Measurements from ENCODE around the gene MEOX1. TPM values are rescaled to one million over a fixed set of nuclear protein-coding genes. Genes with fewer than 3 reads are reported as not detected.
A peak's percentile ranks its signal among the peaks of the same experiment; 100 is the strongest.

MEOX1 gene
- total and polyA plus RNA-seq, 2 of the 4 experiments (the other 2 are of a cell fraction), result 0.48 to 0.72 TPM

- peak overlapping the region; percentile 47 for H2AFZ ChIP-seq (replicated peaks; ENCODE audit: low read length, poor library complexity)
- no peak overlapping the region for H3K23ac ChIP-seq (ENCODE audit: low read depth, low read length)
- no TSS peak for BruUV-seq (replicated peaks)
- H4K8ac ChIP-seq (ENCODE audit: low read depth in 2 of 2, low read length in 2 of 2), result no peak overlapping the region
- H3K4me2 ChIP-seq (ENCODE audit: low read depth, low read length), result no peak overlapping the region
- H2BK15ac ChIP-seq (ENCODE audit: low read depth, low read length), result no peak overlapping the region; the same call in 2 of the 3 replicates
- H3K9me3 ChIP-seq (ENCODE audit: control insufficient read depth, insufficient read depth, low read length), result no peaks in the 10 kb centered on the region
- ChIA-PET POLR2A (ENCODE audit: unreplicated experiment) (no interaction called here), CTCF (interaction anchor here (0.6 kb wide), 1 partner anchor 18 kb away, joined by 3 read pairs; no protein-coding TSS in a partner anchor)
- no peak overlapping the region for H4K5ac ChIP-seq (ENCODE audit: low read depth, low read length)
- no peaks in the 10 kb centered on the region for H3K36me3 ChIP-seq (ENCODE audit: control insufficient read depth, insufficient read depth, low read length)
- no peak overlapping the region for H3K27ac ChIP-seq (ENCODE audit: insufficient read depth, low read length)
- dilution Hi-C loops (cut with HindIII; ENCODE audit: low sequenced_read_pairs, unreplicated experiment) (no loop called here), in situ Hi-C loops (cut with MboI; ENCODE audit: low sequenced_read_pairs) (no loop called here), intact Hi-C loops (cut with micrococcal nuclease) (no loop called here)
- H3K18ac ChIP-seq (ENCODE audit: low read depth, low read length), result no peak overlapping the region
- H3K79me1 ChIP-seq (ENCODE audit: low read depth in 1 of 2, low read length in 2 of 2), result no peaks in the 10 kb centered on the region
- TF ChIP-seq FOS (IDR thresholded peaks at IDR 0.05; ENCODE audit: low read depth, low read length), result no peak
- TF ChIP-seq CTCF (conservative IDR thresholded peaks at IDR 0.05; ENCODE audit: low read depth, low read length), result no peak
- no peak for TF ChIP-seq RFX5 (IDR thresholded peaks at IDR 0.05; ENCODE audit: low read depth, low read length)
- no peak for TF ChIP-seq POLR2A (IDR thresholded peaks at IDR 0.05; ENCODE audit: low read depth, low read length)
- no peak for TF ChIP-seq NFE2L2 (IDR thresholded peaks at IDR 0.05; ENCODE audit: low read depth, low read length)
- TF ChIP-seq, protein P1, sequence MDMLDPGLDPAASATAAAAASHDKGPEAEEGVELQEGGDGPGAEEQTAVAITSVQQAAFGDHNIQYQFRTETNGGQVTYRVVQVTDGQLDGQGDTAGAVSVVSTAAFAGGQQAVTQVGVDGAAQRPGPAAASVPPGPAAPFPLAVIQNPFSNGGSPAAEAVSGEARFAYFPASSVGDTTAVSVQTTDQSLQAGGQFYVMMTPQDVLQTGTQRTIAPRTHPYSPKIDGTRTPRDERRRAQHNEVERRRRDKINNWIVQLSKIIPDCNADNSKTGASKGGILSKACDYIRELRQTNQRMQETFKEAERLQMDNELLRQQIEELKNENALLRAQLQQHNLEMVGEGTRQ (IDR thresholded peaks at IDR 0.05; ENCODE audit: low read depth, low read length), result no peak
- TF ChIP-seq MAZ (IDR thresholded peaks at IDR 0.05; ENCODE audit: borderline replicate concordance, low read depth, low read length), result no peak
- TF ChIP-seq MXI1 (IDR thresholded peaks at IDR 0.05; ENCODE audit: borderline replicate concordance, low read depth, low read length), result no peak
- no peak for TF ChIP-seq BHLHE40 (IDR thresholded peaks at IDR 0.05; ENCODE audit: low read depth, low read length)
- no peak for TF ChIP-seq RCOR1 (IDR thresholded peaks at IDR 0.05; ENCODE audit: insufficient replicate concordance, low read length)
- H2BK20ac ChIP-seq (ENCODE audit: low read depth, low read length), result no peak overlapping the region
- no peak overlapping the region for H2BK5ac ChIP-seq (ENCODE audit: low read depth, low read length, poor library complexity, severe bottlenecking)
- no peak overlapping the region for H2BK120ac ChIP-seq (ENCODE audit: low read depth, low read length)
- 0 out of 2 replicates have a peak, but pooled peaks cover 3% of the 10 kb centered on the region for H3K9me1 ChIP-seq (ENCODE audit: insufficient read depth, low read length)
- ATAC-seq (ENCODE audit: low read depth), result no peak
- no peak for DNase-seq
- no peak overlapping the region for H3K4ac ChIP-seq (ENCODE audit: low read depth, low read length)
- no peak overlapping the region for H2AK5ac ChIP-seq (ENCODE audit: low read depth, low read length)
- no peak overlapping the region for H4K91ac ChIP-seq (ENCODE audit: insufficient read depth, low read depth, low read length)
- H3K14ac ChIP-seq (replicated peaks; ENCODE audit: low read depth, low read length), result no peak overlapping the region
- H3K9ac ChIP-seq (ENCODE audit: low read depth, low read length), result no peak overlapping the region
- H3K4me3 ChIP-seq (ENCODE audit: insufficient read depth, low read depth, low read length), result no peak overlapping the region
- H3K56ac ChIP-seq (ENCODE audit: extremely low read depth, insufficient read depth, low read length), result no peak overlapping the region
- no peaks in the 10 kb centered on the region for H4K20me1 ChIP-seq (ENCODE audit: insufficient read depth, low read length)
- H2AK9ac ChIP-seq (replicated peaks; ENCODE audit: low read depth, low read length, poor library complexity), result no peak overlapping the region
- peaks cover 8% of the 10 kb centered on the region; the same call in 1 of the 2 replicates for H3K4me1 ChIP-seq (ENCODE audit: control insufficient read depth, insufficient read depth, low read length)
- peaks cover 16% of the 10 kb centered on the region for H3K27me3 ChIP-seq (ENCODE audit: control insufficient read depth, insufficient read depth, low read length)
- WGBS, 2 experiments (ENCODE audit: extremely low coverage in 2 of 2, insufficient read length in 1 of 2), result 33% methylated on average over 1 of the region's 5 CpGs; no CpG with 5 or more reads in 1 of the 2 experiments
Observed at GRCh38 chr17:43619705-43620104, 42.0 kb downstream of the MEOX1 start.

All from IMR-90 (cell line).